ENCODE measurements around the gene CIAO3. TPM values are rescaled to one million over a fixed set of nuclear protein-coding genes. Genes with fewer than 3 reads are reported as not detected.

The CIAO3 gene
- total RNA-seq, 1 experiment from 2014 or later: 32.8 TPM

GRCh38 chr16:708019-708418, 32.8 kb downstream of the CIAO3 start:
- ChIA-PET CTCF (no interaction called here), POLR2A (interaction anchor here (1.4 to 1.7 kb wide), 2 partner anchors 12 to 80 kb away, joined by 4 to 7 read pairs; partner anchors contain the start of genes CHTF18 and RPUSD1), RAD21 (ENCODE audit: low non-redundant PET in 1 of 2, low total read pairs in 2 of 2, uncharacterized antibody in 2 of 2, unreplicated experiment in 2 of 2) (no interaction called here)
- DNase-seq (ENCODE audit: low read depth, low spot score): no peak
- Histone ChIP-seq H3K4me2 (ENCODE audit: low read length) (no peak overlapping the region), H3K36me3 (ENCODE audit: control insufficient read depth in 1 of 2, insufficient read depth in 2 of 2, low read length in 2 of 2) (no peaks in the 10 kb centered on the region), H4K20me1 (ENCODE audit: insufficient read depth) (no peaks in the 10 kb centered on the region), H3K4me3 (replicated peaks in 1 of 2; ENCODE audit: low read depth in 1 of 2, low read length in 2 of 2) (no peak overlapping the region), H3K9me2 (ENCODE audit: insufficient read depth) (no peaks in the 10 kb centered on the region), H3K27me3 (ENCODE audit: insufficient read depth, low read length) (no peaks in the 10 kb centered on the region), H3K9me3 (ENCODE audit: control insufficient read depth in 1 of 2, insufficient read depth in 1 of 2, low read depth in 1 of 2, low read length in 2 of 2) (no peaks in the 10 kb centered on the region), H3K9ac (ENCODE audit: low read length) (no peak overlapping the region), H2AFZ (ENCODE audit: low read depth, low read length, poor library complexity, severe bottlenecking) (no peak overlapping the region), H3K27ac (ENCODE audit: low read depth, low read length) (no peak overlapping the region), H3K4me1 (ENCODE audit: control insufficient read depth in 1 of 2, insufficient read depth in 2 of 2, low read length in 2 of 2) (peaks cover 10 to 49% of the 10 kb centered on the region in 2 experiments), H3K79me2 (ENCODE audit: insufficient read depth, low read length) (peaks cover 21% of the 10 kb centered on the region)
- ATAC-seq: no peak
- BruUV-seq (replicated peaks): no TSS peak
- TF ChIP-seq MAX (IDR thresholded peaks at IDR 0.05): no peak
- TF ChIP-seq ATF3 (IDR thresholded peaks at IDR 0.05): no peak
- TF ChIP-seq EZH2 (IDR thresholded peaks at IDR 0.05): no peak
- no peak for TF ChIP-seq JUND (IDR thresholded peaks at IDR 0.05)
- TF ChIP-seq RAD21 (IDR thresholded peaks at IDR 0.05; ENCODE audit: low read depth): no peak
- TF ChIP-seq ELF1 (IDR thresholded peaks at IDR 0.05; ENCODE audit: borderline replicate concordance, low read depth): no peak
- TF ChIP-seq POLR2A (IDR thresholded peaks at IDR 0.05; ENCODE audit: borderline replicate concordance, extremely low read depth, insufficient read depth, insufficient read length): no peak
- intact Hi-C loops (cut with micrococcal nuclease): no loop called here

- TF ChIP-seq SIN3A (IDR thresholded peaks at IDR 0.05; ENCODE audit: low read depth) (no peak), POLR2A (IDR thresholded peaks at IDR 0.05; ENCODE audit: borderline replicate concordance, extremely low read depth, insufficient read depth, insufficient read length) (no peak), POLR2AphosphoS5 (IDR thresholded peaks at IDR 0.05; ENCODE audit: low read depth, low read length) (no peak), REST (IDR thresholded peaks at IDR 0.05; ENCODE audit: low read depth) (no peak), RAD21 (IDR thresholded peaks at IDR 0.05; ENCODE audit: low read depth) (no peak), ZNF274 (IDR thresholded peaks at IDR 0.05; ENCODE audit: low read depth, low read length) (no peak), YY1 (IDR thresholded peaks at IDR 0.05; ENCODE audit: extremely low read depth, insufficient replicate concordance, low read depth, low read length) (no peak)
- Histone ChIP-seq H3K4me1 (ENCODE audit: control insufficient read depth in 1 of 2, insufficient read depth in 2 of 2, low read length in 2 of 2) (peaks cover 3 to 40% of the 10 kb centered on the region in 2 experiments), H3K27ac (ENCODE audit: low read depth, low read length) (peak overlapping the region; percentile 18; the same call in 1 of the 2 replicates), H3K4me3 (replicated peaks in 1 of 2; ENCODE audit: low read depth in 1 of 2, low read length in 2 of 2) (no peak overlapping the region), H3K9ac (ENCODE audit: low read length) (no peak overlapping the region), H3K9me3 (ENCODE audit: control insufficient read depth in 1 of 2, insufficient read depth in 1 of 2, low read depth in 1 of 2, low read length in 2 of 2) (no peaks in the 10 kb centered on the region), H2AFZ (ENCODE audit: low read depth, low read length, poor library complexity, severe bottlenecking) (no peak overlapping the region), H3K4me2 (ENCODE audit: low read length) (no peak overlapping the region), H3K27me3 (ENCODE audit: insufficient read depth, low read length) (no peaks in the 10 kb centered on the region), H4K20me1 (ENCODE audit: insufficient read depth) (no peaks in the 10 kb centered on the region), H3K36me3 (ENCODE audit: control insufficient read depth in 1 of 2, insufficient read depth in 2 of 2, low read length in 2 of 2) (no peaks in the 10 kb centered on the region; a peak in 2 of 4 replicates), H3K9me2 (ENCODE audit: insufficient read depth) (no peaks in the 10 kb centered on the region), H3K79me2 (ENCODE audit: insufficient read depth, low read length) (peaks cover 30% of the 10 kb centered on the region)
- RAD21 ChIA-PET (ENCODE audit: low non-redundant PET in 1 of 2, low total read pairs in 2 of 2, uncharacterized antibody in 2 of 2, unreplicated experiment in 2 of 2): no interaction called here
- intact Hi-C loops (cut with micrococcal nuclease): no loop called here
- BruUV-seq (replicated peaks): no TSS peak
- POLR2A ChIA-PET: interaction anchor here (1.4 to 1.7 kb wide), 2 partner anchors 13 to 81 kb away, joined by 4 to 7 read pairs; partner anchors contain the start of genes CHTF18 and RPUSD1
- no peak for DNase-seq (ENCODE audit: low read depth, low spot score)
- no peak for ATAC-seq
- CTCF ChIA-PET: no interaction called here
These were observed 33.7 kb downstream of the CIAO3 start for GRCh38 chr16:707062-707538.
